ENCODE results near the gene GPX2.

Gene GPX2

DNA sequence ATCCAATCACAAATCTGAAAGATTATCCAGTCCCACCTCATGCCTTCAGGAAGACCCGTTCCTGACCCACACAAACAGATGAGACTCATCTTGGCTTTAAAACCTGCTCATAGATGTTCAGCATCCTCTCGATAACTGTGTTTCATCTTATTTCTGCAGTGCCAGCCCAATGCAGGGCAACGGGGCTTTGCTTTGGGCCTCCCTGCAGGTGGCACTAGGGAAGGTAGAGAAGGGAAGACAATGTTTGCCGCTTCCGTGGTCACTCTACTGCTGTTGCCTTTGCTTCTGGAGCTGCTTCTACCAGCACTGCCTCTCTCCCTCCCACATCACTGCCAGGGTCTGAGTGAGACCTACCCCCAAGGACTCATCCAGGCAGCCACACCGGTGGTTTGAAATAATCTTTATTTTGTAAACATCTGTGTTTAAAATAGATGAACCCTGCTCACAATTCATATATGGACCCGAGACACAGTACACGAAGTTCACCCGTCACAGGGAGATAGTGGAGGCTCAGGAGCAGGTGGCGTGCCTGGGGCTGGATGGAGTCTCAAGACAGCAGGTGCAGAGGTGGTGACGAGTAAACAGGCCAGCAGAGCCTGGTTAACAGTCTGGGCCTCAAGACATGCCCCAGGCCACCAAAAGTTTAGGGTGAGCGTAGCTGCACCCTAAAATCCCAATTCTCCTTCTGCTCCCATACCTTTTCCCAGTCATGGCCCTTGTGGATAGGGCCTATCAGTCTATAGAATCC, 3.1 kb upstream of the GPX2 start:
- H3K9me3 ChIP-seq (ENCODE audit: control insufficient read depth, low read length): no peaks in the 10 kb centered on the region
- no peaks in the 10 kb centered on the region for H3K27me3 ChIP-seq (ENCODE audit: control insufficient read depth, insufficient read depth, low read length)
- no peaks in the 10 kb centered on the region for H3K36me3 ChIP-seq (ENCODE audit: control insufficient read depth, insufficient read depth, low read length)
- no peak overlapping the region for H3K9ac ChIP-seq (ENCODE audit: low read length)
- H3K4me1 ChIP-seq (ENCODE audit: control insufficient read depth, insufficient read depth, low read length): peaks cover 25% of the 10 kb centered on the region
- no peak overlapping the region for H3K4me3 ChIP-seq (ENCODE audit: low read length)

DNA sequence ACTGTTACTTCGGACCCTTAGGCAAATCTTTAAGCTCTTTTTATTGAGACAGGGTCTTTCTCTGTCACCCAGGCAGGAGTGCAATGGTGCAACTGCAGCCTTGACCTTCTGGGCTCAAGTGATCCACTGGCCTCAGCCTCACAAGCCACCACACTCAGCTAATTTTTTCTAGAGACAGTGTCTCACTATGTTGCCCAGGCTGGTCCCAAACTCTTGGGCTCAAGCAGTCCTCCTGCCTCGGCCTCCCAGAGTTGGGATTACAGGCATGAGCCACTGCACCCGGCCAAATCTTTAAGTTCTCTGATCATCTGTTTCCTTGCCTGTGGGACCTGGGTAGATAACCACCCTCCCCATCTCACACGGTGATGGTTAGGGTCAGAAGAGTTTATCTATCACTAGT, 2.3 kb upstream of the GPX2 start:
- H3K4me3 ChIP-seq (ENCODE audit: low read length): no peak overlapping the region
- H3K9me3 ChIP-seq (ENCODE audit: control insufficient read depth, low read length): no peaks in the 10 kb centered on the region
- H3K36me3 ChIP-seq (ENCODE audit: control insufficient read depth, insufficient read depth, low read length): peaks cover 6% of the 10 kb centered on the region
- peaks cover 31% of the 10 kb centered on the region for H3K4me1 ChIP-seq (ENCODE audit: control insufficient read depth, insufficient read depth, low read length)
- H3K27me3 ChIP-seq (ENCODE audit: control insufficient read depth, insufficient read depth, low read length): no peaks in the 10 kb centered on the region
- no peak overlapping the region for H3K9ac ChIP-seq (ENCODE audit: low read length)

DNA sequence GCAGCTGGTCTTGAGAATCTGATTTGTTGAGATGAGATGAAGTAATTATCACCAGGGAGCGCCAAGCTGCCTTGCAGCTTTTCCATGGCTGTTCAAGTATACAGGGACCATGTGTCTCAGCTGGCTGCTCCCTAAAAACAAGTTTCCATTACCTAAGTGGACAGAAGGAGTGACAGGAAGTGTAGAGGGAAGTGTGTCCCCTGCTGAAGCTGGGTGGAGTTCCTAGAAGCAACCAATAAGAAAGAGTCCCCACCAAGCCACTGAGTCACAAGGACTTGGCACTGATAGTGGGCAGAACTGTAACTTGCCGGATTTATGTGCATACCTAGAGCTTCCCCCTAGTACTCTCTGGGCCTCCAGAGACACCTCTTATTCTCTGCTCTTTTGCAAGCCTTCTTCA, 1.5 kb upstream of the GPX2 start:
- Histone ChIP-seq H3K27me3 (ENCODE audit: control insufficient read depth, insufficient read depth, low read length) (no peaks in the 10 kb centered on the region), H3K36me3 (ENCODE audit: control insufficient read depth, insufficient read depth, low read length) (peaks cover 9% of the 10 kb centered on the region), H3K9ac (ENCODE audit: low read length) (no peak overlapping the region), H3K4me3 (ENCODE audit: low read length) (no peak overlapping the region), H3K9me3 (ENCODE audit: control insufficient read depth, low read length) (no peaks in the 10 kb centered on the region), H3K4me1 (ENCODE audit: control insufficient read depth, insufficient read depth, low read length) (peaks cover 40% of the 10 kb centered on the region)

DNA sequence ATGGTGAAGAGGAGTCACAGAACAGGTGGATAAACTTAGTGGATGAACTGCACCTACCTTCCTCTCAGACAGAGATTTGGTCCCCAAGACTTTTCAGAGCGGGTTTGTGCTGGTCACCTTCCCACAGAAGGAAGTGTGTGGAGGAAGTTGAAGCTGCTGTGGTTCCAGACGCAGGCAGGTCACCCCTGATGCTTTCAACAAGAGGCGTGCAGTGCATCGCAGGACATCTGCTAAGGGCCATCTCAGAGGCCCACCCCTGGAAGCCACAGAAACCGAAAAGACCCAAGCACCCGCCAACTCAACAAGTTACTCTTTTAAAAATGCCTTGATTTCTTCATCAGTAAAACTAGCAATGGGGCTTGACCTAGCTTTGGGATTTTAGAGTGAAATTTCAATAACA, 1.0 kb upstream of the GPX2 start:
- H3K4me3 ChIP-seq (ENCODE audit: low read length): no peak overlapping the region
- H3K27me3 ChIP-seq (ENCODE audit: control insufficient read depth, insufficient read depth, low read length): no peaks in the 10 kb centered on the region
- H3K36me3 ChIP-seq (ENCODE audit: control insufficient read depth, insufficient read depth, low read length): peaks cover 9% of the 10 kb centered on the region
- peaks cover 44% of the 10 kb centered on the region for H3K4me1 ChIP-seq (ENCODE audit: control insufficient read depth, insufficient read depth, low read length)
- no peaks in the 10 kb centered on the region for H3K9me3 ChIP-seq (ENCODE audit: control insufficient read depth, low read length)
- H3K9ac ChIP-seq (ENCODE audit: low read length): no peak overlapping the region

DNA sequence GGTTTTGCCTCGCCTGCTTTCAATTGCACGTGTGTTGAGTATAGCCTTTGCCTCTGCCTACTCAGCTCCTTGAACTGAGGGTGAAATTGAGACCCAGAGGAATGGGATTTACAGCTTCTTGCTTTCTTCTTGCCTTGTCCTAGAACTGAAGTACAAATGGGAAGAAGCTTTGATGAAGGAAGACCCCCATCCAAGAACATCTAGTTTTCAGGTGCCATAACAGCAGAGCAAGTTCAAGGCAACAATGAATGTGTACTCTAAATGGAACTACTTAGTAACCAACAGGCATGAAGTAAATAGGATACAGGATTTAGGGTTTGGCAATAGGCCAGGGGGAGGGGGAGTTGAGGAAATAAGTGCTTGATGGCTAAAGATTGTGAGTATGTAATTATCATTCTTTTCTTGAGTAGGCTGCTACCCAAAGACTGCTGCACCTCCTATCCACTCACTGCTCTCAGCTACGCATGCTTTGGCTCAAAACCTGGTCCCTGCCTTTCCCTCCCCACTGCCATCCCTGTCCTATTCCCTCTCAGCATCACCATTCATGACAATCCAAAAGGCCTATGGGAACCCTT, 2.1 kb downstream of the GPX2 start:
- peaks cover 9% of the 10 kb centered on the region for H3K36me3 ChIP-seq (ENCODE audit: control insufficient read depth, insufficient read depth, low read length)
- no peaks in the 10 kb centered on the region for H3K9me3 ChIP-seq (ENCODE audit: control insufficient read depth, low read length)
- H3K9ac ChIP-seq (ENCODE audit: low read length): peak overlapping the region; percentile 78
- peak overlapping the region; percentile 69 for H3K4me3 ChIP-seq (ENCODE audit: low read length)
- peaks cover 44% of the 10 kb centered on the region for H3K4me1 ChIP-seq (ENCODE audit: control insufficient read depth, insufficient read depth, low read length)
- H3K27me3 ChIP-seq (ENCODE audit: control insufficient read depth, insufficient read depth, low read length): no peaks in the 10 kb centered on the region

DNA sequence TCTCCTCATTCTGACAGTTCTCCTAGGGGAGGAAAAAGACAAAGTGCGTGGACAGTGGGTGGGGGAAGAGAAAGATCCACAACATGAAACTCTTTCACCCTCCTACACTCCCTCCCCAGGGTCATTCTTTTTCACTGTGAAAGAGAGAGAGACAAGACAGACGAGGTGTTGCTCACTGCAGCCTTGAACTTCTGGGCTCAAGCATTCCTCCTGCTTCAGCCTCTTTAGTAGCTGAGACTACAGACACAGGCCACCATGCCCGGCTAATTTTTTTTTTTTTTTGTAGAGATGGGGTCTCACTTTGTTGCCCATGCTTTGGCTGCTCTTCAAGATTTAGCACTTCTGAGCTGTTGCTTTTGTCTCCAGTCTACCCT, 2.7 kb downstream of the GPX2 start:
- Histone ChIP-seq H3K27me3 (ENCODE audit: control insufficient read depth, insufficient read depth, low read length) (no peaks in the 10 kb centered on the region), H3K4me3 (ENCODE audit: low read length) (no peak overlapping the region), H3K4me1 (ENCODE audit: control insufficient read depth, insufficient read depth, low read length) (peaks cover 44% of the 10 kb centered on the region), H3K9ac (ENCODE audit: low read length) (peak overlapping the region; percentile 78), H3K9me3 (ENCODE audit: control insufficient read depth, low read length) (no peaks in the 10 kb centered on the region), H3K36me3 (ENCODE audit: control insufficient read depth, insufficient read depth, low read length) (peaks cover 9% of the 10 kb centered on the region)

DNA sequence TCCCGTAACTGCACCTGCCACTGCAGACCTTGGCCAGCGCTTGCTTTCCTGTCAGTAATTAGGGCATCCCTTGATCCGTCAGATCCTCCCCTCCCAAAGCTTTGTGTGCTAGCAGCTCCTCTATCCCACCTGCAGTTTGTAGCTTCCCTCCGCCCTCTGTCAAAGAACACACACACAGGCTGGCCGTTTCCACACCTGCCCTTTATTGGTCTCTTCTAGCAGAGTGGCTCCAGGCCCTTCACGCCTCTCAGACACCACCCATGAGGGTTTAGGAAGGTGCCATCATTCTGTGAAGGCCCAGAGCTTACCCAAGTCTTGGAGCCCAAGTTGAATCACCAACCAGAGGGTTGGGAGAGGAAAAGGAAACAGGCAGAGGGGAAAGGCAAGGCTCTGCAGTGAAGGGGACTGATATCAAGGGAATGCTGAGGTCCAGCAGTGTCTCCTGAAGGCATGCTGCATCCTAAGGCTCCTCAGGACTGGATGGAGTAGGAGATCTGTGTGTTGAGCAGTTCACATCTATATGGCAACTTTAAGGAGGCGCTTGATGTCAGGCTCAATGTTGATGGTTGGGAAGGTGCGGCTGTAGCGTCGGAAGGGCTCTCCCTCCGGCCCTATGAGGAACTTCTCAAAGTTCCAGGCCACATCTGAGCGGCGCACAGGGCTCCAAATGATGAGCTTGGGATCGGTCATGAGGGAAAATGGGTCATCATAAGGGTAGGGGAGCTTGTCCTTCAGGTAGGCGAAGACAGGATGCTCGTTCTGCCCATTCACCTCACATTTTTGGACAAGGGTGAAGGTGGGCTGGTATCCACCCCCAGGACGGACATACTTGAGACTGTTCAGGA, 3.4 kb downstream of the GPX2 start:
- H3K9ac ChIP-seq (ENCODE audit: low read length): peak overlapping the region; percentile 12
- peaks cover 40% of the 10 kb centered on the region for H3K4me1 ChIP-seq (ENCODE audit: control insufficient read depth, insufficient read depth, low read length)
- H3K9me3 ChIP-seq (ENCODE audit: control insufficient read depth, low read length): no peaks in the 10 kb centered on the region
- no peaks in the 10 kb centered on the region for H3K27me3 ChIP-seq (ENCODE audit: control insufficient read depth, insufficient read depth, low read length)
- no peak overlapping the region for H3K4me3 ChIP-seq (ENCODE audit: low read length)
- peaks cover 9% of the 10 kb centered on the region for H3K36me3 ChIP-seq (ENCODE audit: control insufficient read depth, insufficient read depth, low read length)

DNA sequence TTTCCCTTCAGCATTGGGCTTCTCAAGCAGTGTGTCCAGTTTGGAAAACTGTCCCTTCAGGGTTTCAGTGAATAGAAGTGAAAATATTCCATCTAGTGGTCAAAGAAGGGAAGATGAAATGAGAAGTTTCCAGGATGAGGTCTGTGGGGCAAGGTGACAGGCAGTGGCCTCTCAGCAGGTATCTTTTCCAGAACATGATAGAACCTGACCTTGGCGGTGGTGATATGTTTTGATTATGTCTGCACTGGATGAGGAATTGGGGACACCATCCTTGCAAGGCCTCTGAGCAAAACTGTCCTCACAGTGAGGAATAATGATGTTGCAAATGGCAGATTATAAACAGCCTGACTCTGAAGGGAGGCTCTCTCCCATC, 4.7 kb downstream of the GPX2 start:
- Histone ChIP-seq H3K36me3 (ENCODE audit: control insufficient read depth, insufficient read depth, low read length) (peaks cover 9% of the 10 kb centered on the region), H3K9ac (ENCODE audit: low read length) (no peak overlapping the region), H3K9me3 (ENCODE audit: control insufficient read depth, low read length) (no peaks in the 10 kb centered on the region), H3K27me3 (ENCODE audit: control insufficient read depth, insufficient read depth, low read length) (no peaks in the 10 kb centered on the region), H3K4me1 (ENCODE audit: control insufficient read depth, insufficient read depth, low read length) (peaks cover 26% of the 10 kb centered on the region), H3K4me3 (ENCODE audit: low read length) (no peak overlapping the region)

DNA sequence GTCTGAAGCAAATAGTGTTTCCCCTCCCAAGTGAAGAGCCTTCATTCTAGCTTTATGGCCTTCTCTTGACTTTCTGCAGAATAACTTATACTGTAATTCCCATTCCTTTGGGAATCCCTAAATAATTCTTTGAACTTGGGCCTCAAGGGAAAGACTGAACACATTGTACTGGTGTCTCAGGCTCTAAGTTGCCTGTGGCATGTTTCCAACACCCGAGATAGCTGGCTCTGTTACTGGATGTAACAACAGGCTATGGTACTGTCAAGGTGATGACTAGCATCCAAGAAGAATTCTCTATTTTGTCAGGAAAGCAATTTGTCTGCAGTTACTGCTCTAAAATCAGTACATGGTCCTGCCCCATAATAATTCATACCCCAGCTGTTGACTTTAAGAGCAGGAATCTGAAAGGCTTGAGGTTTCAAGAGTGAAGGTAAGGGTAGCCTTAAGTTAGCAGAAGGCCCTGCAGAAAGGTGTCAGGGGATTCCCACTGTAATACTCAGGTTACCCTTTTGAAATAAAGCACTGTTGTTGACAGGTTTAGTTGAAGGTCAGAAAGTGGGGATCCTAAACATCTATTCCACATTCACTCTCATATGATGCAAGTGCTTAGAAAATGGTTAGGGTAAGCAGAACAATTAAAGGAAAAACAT, 5.2 kb downstream of the GPX2 start:
- peaks cover 26% of the 10 kb centered on the region for H3K4me1 ChIP-seq (ENCODE audit: control insufficient read depth, insufficient read depth, low read length)
- no peak overlapping the region for H3K4me3 ChIP-seq (ENCODE audit: low read length)
- no peak overlapping the region for H3K9ac ChIP-seq (ENCODE audit: low read length)
- peaks cover 9% of the 10 kb centered on the region for H3K36me3 ChIP-seq (ENCODE audit: control insufficient read depth, insufficient read depth, low read length)
- no peaks in the 10 kb centered on the region for H3K9me3 ChIP-seq (ENCODE audit: control insufficient read depth, low read length)
- H3K27me3 ChIP-seq (ENCODE audit: control insufficient read depth, insufficient read depth, low read length): no peaks in the 10 kb centered on the region

DNA sequence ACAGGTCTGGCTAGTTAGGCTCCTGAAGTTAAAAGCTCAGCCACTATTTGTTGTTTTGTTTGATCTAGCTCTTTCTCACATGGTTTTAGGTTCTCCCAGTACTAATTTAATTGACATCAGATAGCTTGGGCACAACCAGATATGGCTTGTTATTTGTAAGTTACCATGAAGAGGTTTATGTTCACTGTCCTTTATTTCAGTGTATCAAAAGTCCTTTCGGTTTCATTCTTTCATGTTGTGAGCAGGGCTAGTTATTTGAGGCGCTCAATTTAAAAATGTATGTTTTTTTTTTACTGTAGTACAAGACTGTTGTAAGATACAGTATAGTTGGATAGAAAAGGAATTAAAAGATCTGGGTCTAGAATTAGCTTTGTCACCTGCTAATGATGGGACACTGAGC, 7.0 kb downstream of the GPX2 start:
- H3K27me3 ChIP-seq (ENCODE audit: control insufficient read depth, insufficient read depth, low read length): no peaks in the 10 kb centered on the region
- peaks cover 9% of the 10 kb centered on the region for H3K36me3 ChIP-seq (ENCODE audit: control insufficient read depth, insufficient read depth, low read length)
- peaks cover 18% of the 10 kb centered on the region for H3K4me1 ChIP-seq (ENCODE audit: control insufficient read depth, insufficient read depth, low read length)
- H3K9ac ChIP-seq (ENCODE audit: low read length): no peak overlapping the region
- H3K4me3 ChIP-seq (ENCODE audit: low read length): no peak overlapping the region
- no peaks in the 10 kb centered on the region for H3K9me3 ChIP-seq (ENCODE audit: control insufficient read depth, low read length)

DNA sequence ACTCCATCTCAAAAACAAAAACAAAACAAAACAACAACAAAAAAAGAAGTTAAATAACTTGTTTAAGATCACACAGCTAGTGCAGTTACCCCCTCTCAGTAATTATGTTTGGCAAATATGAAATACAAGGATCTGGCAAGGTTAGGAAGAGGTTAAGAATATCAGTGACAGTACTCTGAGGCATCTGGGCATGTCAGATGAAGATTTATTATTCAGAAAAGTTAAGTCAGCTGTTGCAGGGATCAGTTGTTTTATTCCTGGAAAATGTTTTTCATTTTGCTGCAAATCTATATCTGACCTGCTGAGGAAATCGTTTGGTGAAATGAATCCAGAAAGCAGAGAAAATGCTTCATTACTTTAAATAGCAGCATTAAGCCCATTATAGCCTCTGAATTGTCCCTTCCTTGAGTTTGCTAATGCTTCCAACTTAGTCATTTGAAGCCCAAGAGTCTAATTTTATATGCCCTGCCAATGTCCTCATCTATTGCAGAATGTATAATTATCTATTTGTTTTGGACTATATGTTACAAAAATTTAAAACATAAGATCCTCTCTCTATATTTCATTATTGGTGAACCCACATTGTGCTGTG, 8.1 kb downstream of the GPX2 start:
- no peak overlapping the region for H3K9ac ChIP-seq (ENCODE audit: low read length)
- peaks cover 8% of the 10 kb centered on the region for H3K4me1 ChIP-seq (ENCODE audit: control insufficient read depth, insufficient read depth, low read length)
- no peaks in the 10 kb centered on the region for H3K27me3 ChIP-seq (ENCODE audit: control insufficient read depth, insufficient read depth, low read length)
- H3K9me3 ChIP-seq (ENCODE audit: control insufficient read depth, low read length): no peaks in the 10 kb centered on the region
- H3K4me3 ChIP-seq (ENCODE audit: low read length): no peak overlapping the region
- H3K36me3 ChIP-seq (ENCODE audit: control insufficient read depth, insufficient read depth, low read length): no peaks in the 10 kb centered on the region

Data from mucosa of stomach (tissue), 1 donor.